HG03442 (cell line): Measurements from ENCODE around the gene CCDC3.

Experiments
- ATAC-seq: cut with Tn5 transposase; IDR thresholded peaks from one replicate; pipeline ENCODE4 v1.9.1; 2021; ENCODE audit warnings: mild to moderate bottlenecking, moderate library complexity; ENCODE audit not compliant: unreplicated experiment

CCDC3 gene

DNA sequence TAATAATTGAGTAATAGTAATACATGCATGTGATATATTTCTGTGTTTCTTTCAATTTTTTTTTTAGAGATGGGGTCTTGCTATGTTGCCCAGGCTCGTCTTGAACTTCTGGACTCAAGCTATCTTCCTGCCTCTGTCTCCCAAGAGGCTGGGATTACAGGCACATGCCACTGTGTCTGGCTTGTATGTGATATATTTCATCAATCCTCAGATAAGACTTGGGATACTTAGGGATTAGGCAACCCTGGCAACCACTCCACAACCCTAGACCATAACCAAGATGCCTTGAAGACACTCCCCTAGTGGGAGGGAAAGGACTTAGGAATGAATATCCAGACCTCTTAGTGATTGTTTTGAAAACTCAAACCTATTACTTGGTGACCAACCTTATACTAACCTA lies 154.8 kb downstream of the CCDC3 start:
- ATAC-seq: no peak
